ENCODE data around the gene EME1. TPM values are rescaled to one million over a fixed set of nuclear protein-coding genes. Genes with fewer than 3 reads are reported as not detected.

EME1 gene
- polyA plus RNA-seq, 1 of the 3 experiments (the other 2 are of a cell fraction) = 16.9 TPM

DNA sequence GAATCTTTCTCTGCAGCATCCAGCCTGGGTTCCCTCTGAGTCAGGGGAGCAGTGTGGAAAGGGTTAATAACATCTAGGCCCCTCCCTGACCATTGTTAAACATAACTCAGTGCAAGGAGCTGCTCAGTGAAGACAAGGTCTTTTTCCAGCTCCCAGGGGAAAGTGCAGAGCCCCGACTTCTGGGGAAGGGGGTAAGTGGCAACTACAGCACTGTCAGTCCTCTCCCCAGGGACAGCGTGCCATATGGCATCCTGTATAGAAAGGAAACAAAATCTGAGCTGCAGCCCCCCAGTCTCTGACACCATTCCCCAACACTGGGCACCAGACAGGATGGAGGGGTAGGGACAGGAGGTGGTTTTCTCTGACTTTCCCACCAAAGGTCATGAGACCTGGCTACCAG lies 7.9 kb upstream of the EME1 start (continued):
- no peak for TF ChIP-seq EP300 (IDR thresholded peaks at IDR 0.05; ENCODE audit: borderline replicate concordance in 1 of 2, low read depth in 1 of 2, low read length in 1 of 2)
- no peak for TF ChIP-seq FOXJ3 (CRISPR knock-in tag; IDR thresholded peaks at IDR 0.05)
- no peak for TF ChIP-seq SMC3 (IDR thresholded peaks at IDR 0.05; ENCODE audit: low read depth, low read length)
- TF ChIP-seq FOSL2 (IDR thresholded peaks at IDR 0.05; ENCODE audit: borderline replicate concordance, low read depth) = no peak
- no peak for TF ChIP-seq FOXM1 (IDR thresholded peaks at IDR 0.05; ENCODE audit: low read depth)
- no peak for TF ChIP-seq MEF2A (IDR thresholded peaks at IDR 0.05; ENCODE audit: borderline replicate concordance, low read depth)

DNA sequence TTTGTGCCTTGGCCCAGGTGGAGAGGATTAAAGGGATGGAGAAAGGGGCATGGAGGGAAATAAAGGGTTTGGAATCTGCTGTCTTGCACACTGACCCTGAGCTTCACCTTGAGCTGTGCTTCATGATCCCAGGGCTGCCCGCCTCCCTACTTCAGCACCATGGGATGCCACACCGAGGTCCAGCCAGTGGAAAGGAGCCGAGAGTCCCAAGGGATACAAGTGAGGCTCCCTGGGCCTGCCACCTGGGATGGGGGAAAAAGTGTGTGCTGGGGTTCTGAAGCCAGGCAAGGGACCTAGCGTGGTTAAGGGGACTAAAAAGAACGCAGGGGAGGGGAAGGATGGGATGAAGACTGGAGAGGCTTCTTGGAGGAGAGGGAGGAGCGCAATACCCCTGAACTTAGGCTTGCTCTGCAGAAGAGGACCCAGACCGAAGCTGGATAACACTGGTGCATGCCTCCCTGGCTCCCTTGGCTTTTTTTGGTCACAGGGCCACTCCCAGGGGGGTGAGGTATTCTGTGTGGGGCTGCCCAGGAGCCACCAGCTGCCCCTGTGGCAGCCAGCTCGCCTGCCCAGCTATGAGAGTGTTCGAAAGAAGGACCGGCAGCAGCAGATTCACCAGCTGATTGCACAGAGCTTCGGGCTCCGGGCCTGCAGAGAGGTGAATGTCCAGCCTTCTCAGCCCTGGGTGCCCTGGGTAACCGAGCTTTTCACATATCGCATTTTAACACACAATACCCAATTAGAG lies 7.2 kb upstream of the EME1 start:
- CTCF ChIA-PET = interaction anchor here (0.7 to 3.4 kb wide), 6 partner anchors 11 to 196 kb away, joined by 3 to 22 read pairs (median 4); partner anchors contain the start of gene LRRC59
- H2AFZ ChIP-seq (ENCODE audit: low read depth) = no peak overlapping the region
- peaks cover 36 to 61% of the 10 kb centered on the region in 2 experiments for H3K36me3 ChIP-seq (replicated peaks in 1 of 2; ENCODE audit: control insufficient read depth in 1 of 2, insufficient read depth in 2 of 2, low read length in 1 of 2)
- no peak overlapping the region for H3K4me3 ChIP-seq (ENCODE audit: low read depth in 2 of 2, low read length in 1 of 2)
- H3K4me1 ChIP-seq (ENCODE audit: control insufficient read depth in 1 of 2, insufficient read depth in 2 of 2, low read depth in 1 of 2, low read length in 1 of 2) = peaks cover 9 to 25% of the 10 kb centered on the region in 2 experiments; a peak in 2 of 4 replicates
- no peaks in the 10 kb centered on the region for H3K9me3 ChIP-seq
- no peaks in the 10 kb centered on the region for H4K20me1 ChIP-seq (ENCODE audit: insufficient read depth)
- H3K79me2 ChIP-seq (ENCODE audit: insufficient read depth) = peaks cover 9% of the 10 kb centered on the region
- no peak overlapping the region for H3K9ac ChIP-seq
- H3K4me2 ChIP-seq = no peak overlapping the region
- no peaks in the 10 kb centered on the region for H3K27me3 ChIP-seq (ENCODE audit: insufficient read depth)
- WGBS (ENCODE audit: low lambda C conversion rate) = 95% methylated on average over 14 of the region's 14 CpGs
- DNase-seq = no peak
- peaks cover 19% of the 10 kb centered on the region for H3F3A ChIP-seq (replicated peaks; ENCODE audit: insufficient read depth)
- H3K27ac ChIP-seq (ENCODE audit: low read depth in 2 of 2, low read length in 1 of 2) = no peak overlapping the region
- POLR2A ChIA-PET = interaction anchor here (1.2 kb wide), 1 partner anchor 20 kb away, joined by 3 read pairs; the partner anchor contains the start of gene XYLT2
- TF ChIP-seq, protein P1, sequence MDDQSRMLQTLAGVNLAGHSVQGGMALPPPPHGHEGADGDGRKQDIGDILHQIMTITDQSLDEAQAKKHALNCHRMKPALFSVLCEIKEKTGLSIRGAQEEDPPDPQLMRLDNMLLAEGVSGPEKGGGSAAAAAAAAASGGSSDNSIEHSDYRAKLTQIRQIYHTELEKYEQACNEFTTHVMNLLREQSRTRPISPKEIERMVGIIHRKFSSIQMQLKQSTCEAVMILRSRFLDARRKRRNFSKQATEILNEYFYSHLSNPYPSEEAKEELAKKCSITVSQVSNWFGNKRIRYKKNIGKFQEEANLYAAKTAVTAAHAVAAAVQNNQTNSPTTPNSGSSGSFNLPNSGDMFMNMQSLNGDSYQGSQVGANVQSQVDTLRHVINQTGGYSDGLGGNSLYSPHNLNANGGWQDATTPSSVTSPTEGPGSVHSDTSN (IDR thresholded peaks at IDR 0.05) = no peak
- no peak for TF ChIP-seq RFX5 (IDR thresholded peaks at IDR 0.05; ENCODE audit: low read length)
- TF ChIP-seq JUND (IDR thresholded peaks at IDR 0.05) = no peak
- TF ChIP-seq TEAD4 (IDR thresholded peaks at IDR 0.05; ENCODE audit: borderline replicate concordance, insufficient read depth) = no peak
- TF ChIP-seq SIN3A (IDR thresholded peaks at IDR 0.05; ENCODE audit: borderline replicate concordance, low read depth, low read length) = no peak
- TF ChIP-seq, protein P2, sequence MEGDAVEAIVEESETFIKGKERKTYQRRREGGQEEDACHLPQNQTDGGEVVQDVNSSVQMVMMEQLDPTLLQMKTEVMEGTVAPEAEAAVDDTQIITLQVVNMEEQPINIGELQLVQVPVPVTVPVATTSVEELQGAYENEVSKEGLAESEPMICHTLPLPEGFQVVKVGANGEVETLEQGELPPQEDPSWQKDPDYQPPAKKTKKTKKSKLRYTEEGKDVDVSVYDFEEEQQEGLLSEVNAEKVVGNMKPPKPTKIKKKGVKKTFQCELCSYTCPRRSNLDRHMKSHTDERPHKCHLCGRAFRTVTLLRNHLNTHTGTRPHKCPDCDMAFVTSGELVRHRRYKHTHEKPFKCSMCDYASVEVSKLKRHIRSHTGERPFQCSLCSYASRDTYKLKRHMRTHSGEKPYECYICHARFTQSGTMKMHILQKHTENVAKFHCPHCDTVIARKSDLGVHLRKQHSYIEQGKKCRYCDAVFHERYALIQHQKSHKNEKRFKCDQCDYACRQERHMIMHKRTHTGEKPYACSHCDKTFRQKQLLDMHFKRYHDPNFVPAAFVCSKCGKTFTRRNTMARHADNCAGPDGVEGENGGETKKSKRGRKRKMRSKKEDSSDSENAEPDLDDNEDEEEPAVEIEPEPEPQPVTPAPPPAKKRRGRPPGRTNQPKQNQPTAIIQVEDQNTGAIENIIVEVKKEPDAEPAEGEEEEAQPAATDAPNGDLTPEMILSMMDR (IDR thresholded peaks at IDR 0.05) = no peak
- no peak for TF ChIP-seq TCF12 (IDR thresholded peaks at IDR 0.05)
- no peak for TF ChIP-seq SMC3 (IDR thresholded peaks at IDR 0.05; ENCODE audit: low read depth, low read length)
- TF ChIP-seq, protein P3, sequence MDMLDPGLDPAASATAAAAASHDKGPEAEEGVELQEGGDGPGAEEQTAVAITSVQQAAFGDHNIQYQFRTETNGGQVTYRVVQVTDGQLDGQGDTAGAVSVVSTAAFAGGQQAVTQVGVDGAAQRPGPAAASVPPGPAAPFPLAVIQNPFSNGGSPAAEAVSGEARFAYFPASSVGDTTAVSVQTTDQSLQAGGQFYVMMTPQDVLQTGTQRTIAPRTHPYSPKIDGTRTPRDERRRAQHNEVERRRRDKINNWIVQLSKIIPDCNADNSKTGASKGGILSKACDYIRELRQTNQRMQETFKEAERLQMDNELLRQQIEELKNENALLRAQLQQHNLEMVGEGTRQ (IDR thresholded peaks at IDR 0.05; ENCODE audit: borderline replicate concordance, low read depth, low read length) = no peak
- TF ChIP-seq MEF2A (IDR thresholded peaks at IDR 0.05; ENCODE audit: borderline replicate concordance, low read depth) = no peak
- TF ChIP-seq EP300 (IDR thresholded peaks at IDR 0.05; ENCODE audit: borderline replicate concordance in 1 of 2, low read depth in 1 of 2, low read length in 1 of 2) = no peak
- TF ChIP-seq GABPA (IDR thresholded peaks at IDR 0.05; ENCODE audit: low read depth) = no peak
- no peak for TF ChIP-seq EZH2phosphoT487 (IDR thresholded peaks at IDR 0.05; ENCODE audit: borderline replicate concordance, low read depth)
- no peak for TF ChIP-seq GATA2 (CRISPR knock-in tag; IDR thresholded peaks at IDR 0.05)
- no peak for TF ChIP-seq POLR2AphosphoS5 (IDR thresholded peaks at IDR 0.05; ENCODE audit: low read depth, low read length)
- no peak for TF ChIP-seq RCOR1 (IDR thresholded peaks at IDR 0.05; ENCODE audit: low read length)
- TF ChIP-seq FOXJ3 (CRISPR knock-in tag; IDR thresholded peaks at IDR 0.05) = no peak
- TF ChIP-seq, protein P4, sequence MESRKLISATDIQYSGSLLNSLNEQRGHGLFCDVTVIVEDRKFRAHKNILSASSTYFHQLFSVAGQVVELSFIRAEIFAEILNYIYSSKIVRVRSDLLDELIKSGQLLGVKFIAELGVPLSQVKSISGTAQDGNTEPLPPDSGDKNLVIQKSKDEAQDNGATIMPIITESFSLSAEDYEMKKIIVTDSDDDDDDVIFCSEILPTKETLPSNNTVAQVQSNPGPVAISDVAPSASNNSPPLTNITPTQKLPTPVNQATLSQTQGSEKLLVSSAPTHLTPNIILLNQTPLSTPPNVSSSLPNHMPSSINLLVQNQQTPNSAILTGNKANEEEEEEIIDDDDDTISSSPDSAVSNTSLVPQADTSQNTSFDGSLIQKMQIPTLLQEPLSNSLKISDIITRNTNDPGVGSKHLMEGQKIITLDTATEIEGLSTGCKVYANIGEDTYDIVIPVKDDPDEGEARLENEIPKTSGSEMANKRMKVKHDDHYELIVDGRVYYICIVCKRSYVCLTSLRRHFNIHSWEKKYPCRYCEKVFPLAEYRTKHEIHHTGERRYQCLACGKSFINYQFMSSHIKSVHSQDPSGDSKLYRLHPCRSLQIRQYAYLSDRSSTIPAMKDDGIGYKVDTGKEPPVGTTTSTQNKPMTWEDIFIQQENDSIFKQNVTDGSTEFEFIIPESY (IDR thresholded peaks at IDR 0.05; ENCODE audit: borderline replicate concordance, low read depth) = no peak
- TF ChIP-seq FOXM1 (IDR thresholded peaks at IDR 0.05; ENCODE audit: low read depth) = no peak
- no peak for TF ChIP-seq TAF1 (IDR thresholded peaks at IDR 0.05; ENCODE audit: borderline replicate concordance, low read depth, low read length)
- H3K9me2 ChIP-seq = no peaks in the 10 kb centered on the region
